HG03103 (cell line): Measurements from ENCODE around the gene UPF1.

Source experiments
- ATAC-seq: cut with Tn5 transposase; IDR thresholded peaks from one replicate; pipeline ENCODE4 v1.9.1; 2021; ENCODE audit warnings: low read depth; ENCODE audit not compliant: unreplicated experiment

The UPF1 gene

DNA sequence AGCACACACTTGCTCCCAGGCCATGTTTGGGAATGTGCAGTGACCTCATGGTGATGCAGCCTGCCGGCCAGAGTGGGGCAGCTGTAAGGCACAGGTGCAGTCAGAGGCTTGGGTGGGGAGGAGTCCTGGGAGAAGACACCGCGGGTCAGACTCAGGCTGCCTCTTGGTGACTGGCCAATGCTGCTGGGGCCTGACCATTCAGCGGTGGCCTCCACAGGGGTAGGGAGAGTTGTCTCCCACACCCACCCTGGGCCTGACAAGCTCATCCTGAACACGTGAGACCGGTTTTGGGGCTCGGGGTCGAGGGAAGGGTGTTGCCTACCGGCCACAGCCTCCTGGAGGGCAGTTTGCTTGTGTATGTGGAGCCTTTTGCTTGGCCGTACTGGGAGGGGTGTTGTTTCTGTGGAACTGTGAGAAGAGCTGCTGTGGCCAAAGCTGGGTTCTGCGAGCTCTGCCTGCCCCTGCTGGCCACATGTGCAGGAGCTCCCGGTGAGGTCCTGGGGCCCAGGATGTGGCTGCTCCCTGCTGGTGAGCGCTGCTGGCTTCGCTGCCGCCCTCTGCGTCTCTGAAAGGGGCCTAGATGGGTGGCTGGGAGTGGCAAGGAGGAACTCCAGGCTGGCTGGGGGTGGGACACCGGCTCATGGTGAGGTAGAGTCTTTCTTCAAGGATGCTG lies 22.1 kb downstream of the UPF1 start:
- no peak for ATAC-seq

DNA sequence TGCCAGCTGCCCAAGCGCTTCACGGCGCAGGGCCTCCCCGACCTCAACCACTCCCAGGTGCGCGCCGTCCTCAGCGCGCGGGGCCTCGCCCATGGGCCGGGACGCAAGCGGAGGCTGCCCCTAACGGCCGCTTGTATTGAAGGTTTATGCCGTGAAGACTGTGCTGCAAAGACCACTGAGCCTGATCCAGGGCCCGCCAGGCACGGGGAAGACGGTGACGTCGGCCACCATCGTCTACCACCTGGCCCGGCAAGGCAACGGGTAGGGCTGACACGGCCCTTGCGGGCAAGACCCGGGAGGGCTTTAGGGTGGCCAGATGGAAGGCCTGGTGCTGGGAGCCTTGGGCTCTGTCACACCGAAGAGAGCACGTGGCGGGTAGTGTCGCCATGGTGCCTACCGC lies 23.2 kb downstream of the UPF1 start:
- no peak for ATAC-seq

DNA sequence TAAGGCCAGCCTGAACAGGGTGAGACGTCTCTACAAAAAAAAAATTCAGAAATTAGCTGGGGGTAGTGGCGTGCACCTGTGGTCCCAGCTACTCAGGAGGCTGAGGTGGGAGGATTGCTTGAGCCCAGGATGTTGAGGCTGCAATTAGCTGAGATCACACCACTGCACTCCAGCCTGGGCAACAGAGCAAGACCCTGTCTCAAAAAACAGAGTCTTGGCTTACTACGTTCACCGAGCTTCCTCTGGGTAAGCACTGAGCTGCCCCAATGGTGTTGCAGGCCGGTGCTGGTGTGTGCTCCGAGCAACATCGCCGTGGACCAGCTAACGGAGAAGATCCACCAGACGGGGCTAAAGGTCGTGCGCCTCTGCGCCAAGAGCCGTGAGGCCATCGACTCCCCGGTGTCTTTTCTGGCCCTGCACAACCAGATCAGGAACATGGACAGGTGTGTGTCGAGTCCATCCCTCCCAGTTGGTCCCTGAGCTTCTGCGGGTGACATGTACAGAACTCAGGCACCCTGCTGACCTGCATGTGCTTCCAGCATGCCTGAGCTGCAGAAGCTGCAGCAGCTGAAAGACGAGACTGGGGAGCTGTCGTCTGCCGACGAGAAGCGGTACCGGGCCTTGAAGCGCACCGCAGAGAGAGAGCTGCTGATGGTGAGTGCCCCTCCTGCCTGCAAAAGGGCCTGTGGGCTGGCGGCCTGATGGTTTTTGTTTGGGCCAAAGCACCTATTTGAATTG lies 24.1 kb downstream of the UPF1 start:
- ATAC-seq, result no peak

DNA sequence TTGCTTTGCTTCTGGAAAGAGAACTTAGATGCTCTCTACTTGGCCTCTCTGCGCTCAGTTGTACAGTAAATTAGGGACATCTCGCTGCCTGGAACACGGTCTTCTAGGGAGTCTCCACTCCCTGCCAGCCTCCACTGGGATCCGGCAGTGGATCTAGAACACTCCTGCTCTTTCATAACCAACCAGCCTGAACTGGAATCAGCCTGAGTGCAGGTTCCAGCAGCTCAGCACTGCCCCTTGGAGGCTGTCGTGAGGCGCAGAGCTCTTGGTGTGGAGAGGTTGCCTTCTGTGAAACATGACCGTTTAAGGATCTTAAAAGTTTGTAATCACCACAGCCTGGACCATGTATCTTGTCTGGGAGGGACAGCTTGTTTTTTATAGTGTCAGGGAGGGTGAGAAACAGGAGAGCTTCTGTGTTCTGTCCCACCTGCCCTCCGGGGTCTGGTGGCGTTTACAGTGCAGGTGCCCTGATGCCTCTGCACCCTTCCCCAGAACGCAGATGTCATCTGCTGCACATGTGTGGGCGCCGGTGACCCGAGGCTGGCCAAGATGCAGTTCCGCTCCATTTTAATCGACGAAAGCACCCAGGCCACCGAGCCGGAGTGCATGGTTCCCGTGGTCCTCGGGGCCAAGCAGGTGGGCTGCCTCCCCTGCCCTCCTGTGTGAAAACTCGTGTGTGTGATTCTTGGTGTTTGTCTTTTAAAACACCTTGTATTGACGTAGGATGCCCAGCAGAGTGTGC lies 24.8 kb downstream of the UPF1 start:
- ATAC-seq, result no peak

DNA sequence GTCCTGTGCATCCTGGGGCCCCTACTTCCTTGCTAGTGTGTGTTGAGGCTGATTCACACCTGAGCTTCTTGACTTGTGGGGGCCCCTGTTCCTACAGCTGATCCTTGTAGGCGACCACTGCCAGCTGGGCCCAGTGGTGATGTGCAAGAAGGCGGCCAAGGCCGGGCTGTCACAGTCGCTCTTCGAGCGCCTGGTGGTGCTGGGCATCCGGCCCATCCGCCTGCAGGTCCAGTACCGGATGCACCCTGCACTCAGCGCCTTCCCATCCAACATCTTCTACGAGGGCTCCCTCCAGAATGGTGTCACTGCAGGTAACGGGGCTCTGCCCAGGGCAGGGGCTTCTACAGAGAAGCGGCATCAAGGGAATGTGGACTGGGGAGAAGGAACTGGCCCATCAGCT lies 25.5 kb downstream of the UPF1 start:
- no peak for ATAC-seq

DNA sequence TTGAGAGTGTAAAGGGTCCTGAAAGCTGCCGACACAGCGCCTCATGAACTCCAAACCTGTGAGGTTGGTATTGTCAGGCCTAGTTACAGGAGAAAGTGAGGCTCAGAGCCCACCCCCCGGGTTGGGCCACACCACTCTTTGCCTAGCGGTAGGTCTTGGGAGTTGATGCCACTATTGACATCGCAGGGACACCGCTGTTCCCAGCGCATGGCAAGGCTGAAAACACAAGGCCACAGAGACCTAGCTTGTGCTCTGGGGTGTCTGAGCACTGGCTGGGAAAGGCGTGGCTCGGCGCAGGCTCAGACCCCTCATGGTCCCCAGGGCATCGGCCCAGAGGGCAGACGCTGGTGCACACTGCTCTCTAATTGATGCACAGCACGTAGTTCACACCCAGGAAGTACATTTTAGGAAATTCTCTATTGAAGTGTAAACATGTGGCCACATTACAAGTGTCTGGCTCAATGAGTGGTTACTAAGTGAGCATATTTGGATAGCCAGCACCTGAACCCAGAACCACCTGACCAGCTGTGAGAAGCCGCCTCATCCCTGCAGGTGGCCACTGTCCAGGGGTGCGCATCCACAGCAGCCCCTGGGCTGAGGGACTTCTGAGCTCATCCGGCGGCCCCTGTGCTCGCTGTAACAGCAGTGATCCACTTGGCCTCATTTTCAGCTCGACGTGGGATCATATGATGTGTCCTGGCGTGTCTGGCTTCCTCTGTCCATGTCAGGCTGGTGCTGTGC lies 27.3 kb downstream of the UPF1 start:
- ATAC-seq, result no peak

DNA sequence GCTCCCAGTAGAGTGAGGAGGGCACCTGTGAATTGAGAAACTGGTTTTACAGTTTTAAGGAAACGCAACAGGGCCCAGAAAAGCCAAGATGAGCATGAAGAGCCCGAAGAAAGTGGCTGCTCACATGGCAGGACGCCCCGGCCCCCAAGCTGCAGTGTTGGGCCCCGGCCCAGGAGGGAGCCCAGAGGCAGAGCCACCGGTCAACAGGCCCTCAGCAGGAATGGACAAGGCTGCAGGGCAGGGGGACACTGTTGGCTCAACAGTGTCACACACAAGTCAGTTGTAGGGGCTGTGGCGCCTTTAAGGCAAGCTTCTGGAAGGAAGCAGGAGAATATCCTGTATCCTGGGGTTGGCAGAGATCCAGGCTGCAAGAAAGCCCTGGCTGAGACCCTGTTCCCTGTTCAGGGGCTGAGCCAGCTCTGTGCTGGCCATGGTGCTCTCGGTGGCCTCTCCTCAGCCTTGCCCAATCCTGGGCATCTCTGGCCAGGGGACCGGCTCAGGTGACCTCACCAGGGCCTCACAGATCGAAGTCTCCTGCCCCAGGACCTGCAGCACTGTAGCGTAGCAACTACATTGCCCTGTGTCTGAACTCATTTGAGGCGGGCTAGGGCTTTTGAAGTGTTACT lies 28.0 kb downstream of the UPF1 start:
- no peak for ATAC-seq

DNA sequence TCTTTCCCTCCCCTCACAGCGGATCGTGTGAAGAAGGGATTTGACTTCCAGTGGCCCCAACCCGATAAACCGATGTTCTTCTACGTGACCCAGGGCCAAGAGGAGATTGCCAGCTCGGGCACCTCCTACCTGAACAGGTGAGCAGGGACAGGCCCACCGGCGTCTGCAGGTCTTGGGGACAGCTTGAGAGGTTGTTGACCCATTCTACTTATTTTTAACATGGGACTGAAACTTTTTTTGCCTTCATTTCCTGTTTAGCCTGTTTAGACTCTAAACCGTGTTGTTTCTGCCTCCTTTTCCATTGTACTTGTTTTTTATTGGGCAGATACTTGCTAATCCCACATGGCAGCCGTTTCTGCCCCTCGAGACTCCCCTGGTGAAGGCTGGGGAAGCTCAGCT lies 28.5 kb downstream of the UPF1 start:
- ATAC-seq, result no peak

DNA sequence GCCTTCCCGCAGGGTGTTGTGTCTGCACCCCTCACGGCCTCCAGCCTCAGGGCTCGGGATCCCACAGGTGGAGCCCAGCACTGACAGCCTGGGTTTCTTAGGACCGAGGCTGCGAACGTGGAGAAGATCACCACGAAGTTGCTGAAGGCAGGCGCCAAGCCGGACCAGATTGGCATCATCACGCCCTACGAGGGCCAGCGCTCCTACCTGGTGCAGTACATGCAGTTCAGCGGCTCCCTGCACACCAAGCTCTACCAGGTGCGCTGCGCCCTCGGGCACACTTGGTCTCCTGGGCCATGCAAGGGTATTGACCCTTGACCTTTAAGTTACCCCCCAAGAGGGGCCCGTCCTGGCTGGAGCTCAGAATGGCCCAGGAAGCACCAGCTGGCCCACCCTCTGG lies 29.0 kb downstream of the UPF1 start:
- no peak for ATAC-seq

DNA sequence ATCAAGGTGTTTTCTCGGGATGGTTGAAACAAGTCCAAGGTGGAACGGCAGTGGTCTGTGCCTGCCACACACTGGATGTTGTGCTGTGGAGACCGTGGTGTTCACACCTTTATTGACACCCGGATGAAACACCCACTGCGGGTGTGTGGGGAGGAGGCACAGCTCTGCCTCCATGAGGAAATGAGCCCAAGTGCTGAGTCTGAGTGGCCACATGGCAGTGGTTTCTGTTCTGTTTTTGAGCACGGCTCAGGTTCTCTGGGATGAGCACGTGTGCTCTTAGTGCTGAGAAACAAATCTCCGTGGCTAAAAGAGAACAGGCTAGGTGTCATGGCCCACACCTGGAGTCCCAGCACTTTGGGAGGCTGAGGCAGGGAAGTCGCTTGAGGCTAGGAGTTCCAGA lies 29.5 kb downstream of the UPF1 start:
- no peak for ATAC-seq

DNA sequence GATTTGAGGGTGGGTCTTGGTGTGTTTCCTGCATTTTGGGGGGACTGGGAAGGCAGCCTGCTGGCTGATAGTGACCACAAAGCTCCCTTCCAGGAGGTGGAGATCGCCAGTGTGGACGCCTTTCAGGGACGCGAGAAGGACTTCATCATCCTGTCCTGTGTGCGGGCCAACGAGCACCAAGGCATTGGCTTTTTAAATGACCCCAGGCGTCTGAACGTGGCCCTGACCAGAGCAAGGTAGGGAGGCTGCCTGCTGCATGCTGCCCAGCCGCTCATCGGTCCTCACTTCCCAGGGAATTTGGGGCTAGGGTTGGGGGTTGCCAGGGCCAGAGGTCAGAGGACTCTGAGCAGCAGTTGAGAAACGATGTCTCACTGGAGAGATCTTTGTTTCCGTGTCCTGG lies 30.2 kb downstream of the UPF1 start:
- ATAC-seq, result no peak

DNA sequence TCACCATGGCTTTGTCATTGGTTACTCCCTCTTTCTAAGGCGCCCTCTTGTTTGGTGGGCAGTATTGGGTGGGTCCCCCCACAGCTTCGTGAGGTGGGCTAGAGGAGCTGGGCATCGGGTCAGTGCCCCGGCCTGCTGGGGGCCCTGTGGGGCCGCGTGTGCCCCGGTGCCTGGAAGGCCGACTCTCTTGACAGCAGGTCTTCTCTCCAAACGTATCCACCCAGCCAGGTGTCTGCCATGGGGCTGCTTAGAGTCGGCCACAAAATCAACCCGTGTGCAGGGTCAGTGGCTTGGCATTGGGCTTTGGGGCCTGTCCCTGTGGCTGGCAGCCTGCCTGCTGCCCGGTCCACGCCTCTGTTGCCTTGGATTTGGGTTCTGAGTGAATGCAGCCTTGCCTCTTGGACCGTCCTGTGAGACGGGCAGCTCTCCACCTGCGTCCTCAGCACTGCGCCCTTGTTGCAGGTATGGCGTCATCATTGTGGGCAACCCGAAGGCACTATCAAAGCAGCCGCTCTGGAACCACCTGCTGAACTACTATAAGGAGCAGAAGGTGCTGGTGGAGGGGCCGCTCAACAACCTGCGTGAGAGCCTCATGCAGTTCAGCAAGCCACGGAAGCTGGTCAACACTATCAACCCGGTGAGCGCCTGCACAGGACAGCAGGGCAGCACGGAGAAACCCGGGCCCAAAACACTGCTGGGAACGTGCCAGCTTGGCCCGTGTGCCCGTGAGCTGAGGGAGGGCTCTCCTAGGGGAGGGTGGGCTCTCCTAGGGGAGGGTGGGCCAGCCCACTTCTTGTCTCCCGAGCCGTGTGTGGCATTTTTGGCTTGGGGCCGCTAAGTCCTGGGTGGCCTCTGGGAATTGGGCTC lies 31.4 kb downstream of the UPF1 start:
- no peak for ATAC-seq

DNA sequence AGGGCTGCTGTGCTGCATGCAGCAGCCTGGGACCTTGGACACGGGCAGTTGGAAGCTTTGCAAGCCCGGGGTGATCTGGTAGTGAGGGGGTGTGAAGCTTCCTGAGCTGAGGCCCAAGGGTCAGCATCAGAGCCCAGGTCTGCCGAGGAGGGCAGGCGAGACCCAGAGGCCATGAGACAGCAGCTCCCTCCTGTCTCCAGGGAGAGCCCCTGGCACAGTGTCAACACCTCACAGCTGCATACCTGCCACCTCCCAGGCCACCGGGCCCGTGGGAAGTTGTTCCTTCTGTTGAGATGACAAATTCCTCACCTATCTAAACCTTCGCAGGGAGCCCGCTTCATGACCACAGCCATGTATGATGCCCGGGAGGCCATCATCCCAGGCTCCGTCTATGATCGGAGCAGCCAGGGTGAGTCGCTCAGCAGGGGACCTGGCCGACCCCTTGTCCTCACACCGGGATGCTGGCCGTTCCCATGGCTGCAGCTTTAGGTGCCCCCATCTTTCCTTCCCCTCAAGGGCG lies 32.1 kb downstream of the UPF1 start:
- ATAC-seq, result no peak

DNA sequence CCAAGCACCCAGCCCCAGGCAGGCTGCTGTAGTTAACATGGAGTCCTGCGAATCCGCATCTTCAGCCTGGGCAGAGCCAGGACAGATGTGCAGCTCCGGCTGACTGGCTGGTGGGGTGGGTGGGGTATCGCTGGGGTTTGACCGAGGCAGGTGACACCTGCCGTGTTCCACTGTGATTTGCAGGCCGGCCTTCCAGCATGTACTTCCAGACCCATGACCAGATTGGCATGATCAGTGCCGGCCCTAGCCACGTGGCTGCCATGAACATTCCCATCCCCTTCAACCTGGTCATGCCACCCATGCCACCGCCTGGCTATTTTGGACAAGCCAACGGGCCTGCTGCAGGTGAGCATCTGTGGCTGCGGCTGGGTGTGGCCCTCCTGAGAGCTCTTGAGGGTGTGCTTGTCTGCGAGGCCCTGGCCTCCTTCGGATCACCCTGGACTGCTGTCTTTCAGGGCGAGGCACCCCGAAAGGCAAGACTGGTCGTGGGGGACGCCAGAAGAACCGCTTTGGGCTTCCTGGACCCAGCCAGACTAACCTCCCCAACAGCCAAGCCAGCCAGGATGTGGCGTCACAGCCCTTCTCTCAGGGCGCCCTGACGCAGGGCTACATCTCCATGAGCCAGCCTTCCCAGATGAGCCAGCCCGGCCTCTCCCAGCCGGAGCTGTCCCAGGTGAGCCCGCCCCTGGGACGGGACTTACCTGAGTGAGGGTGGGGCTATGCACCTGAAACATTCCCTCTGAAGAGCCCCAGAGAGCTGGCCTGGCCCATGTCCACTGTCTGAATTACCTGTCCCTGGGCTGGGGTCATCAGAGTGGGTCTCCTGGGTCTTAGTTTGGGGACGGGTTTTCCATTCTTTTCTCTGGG lies 33.6 kb downstream of the UPF1 start:
- ATAC-seq, result no peak

DNA sequence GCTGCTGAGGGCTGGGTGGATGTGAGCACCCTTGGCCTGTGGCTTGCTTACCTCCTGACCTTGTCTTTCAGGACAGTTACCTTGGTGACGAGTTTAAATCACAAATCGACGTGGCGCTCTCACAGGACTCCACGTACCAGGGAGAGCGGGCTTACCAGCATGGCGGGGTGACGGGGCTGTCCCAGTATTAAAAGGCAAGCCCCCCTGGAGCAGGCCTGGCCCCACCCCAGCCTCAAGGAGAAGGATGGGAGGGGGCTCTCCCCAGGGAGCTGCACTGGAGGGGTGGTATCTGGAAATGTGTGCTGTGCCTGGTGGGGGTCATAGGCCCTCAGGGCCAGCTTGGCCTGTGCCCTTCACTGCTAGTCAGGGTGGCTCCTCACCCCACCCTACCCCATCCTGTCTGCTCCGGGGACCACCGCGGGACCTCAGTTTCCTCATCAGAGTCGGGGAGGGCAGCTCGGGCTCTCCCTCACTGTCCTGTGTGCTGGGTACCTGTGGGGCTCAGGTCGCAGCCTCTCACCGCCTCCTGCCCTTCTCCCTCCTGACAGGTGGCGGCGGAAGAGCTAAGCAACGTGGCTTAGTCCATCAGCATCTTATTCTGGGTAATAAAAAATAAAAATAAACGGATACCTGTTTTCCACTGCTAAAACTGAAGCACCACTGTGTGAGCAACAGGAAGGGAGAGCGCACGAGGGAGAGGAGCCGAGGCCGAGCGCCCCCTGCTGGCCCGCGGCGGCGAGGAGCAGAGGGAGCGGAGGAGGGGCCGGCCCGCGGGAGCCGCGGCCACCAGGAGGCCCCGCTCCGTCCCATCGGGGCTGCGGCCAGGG lies 34.4 kb downstream of the UPF1 start:
- no peak for ATAC-seq

DNA sequence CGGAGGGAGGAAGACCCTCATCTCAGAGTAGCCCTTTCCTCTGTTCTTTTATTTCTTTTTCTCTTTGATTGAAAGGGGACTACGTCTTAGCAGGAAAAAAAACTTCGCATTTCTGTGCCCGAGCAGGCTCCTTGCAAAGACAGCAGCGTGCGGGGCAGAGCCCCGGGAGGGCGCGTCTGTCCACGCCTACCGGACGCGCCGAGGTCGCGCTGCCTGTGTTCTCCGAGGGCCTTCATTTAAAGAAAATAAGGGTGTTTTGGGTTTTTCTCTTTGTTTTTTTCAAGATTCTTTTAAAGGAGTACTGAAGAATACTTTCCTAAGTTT lies 35.0 kb downstream of the UPF1 start:
- ATAC-seq, result no peak

DNA sequence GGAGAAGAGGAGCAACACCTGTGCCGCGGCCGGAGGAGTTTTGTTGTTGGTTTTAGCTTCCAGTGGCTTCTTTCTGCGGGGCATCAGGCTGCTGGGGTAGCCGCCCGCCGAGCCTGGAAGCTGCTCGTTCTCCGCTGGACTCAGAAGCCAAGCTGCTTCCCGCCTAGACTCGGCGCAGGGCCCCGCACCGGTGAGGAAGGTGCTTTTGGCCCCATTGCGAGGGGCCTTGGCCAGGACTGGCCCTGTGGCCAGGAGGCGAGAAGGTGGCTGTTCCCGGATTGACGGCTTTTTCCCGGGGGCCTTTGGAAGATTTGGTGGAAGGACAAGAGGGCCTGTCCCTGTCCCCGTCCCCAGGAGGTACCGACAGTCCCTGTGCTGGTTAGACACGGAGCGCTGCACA lies 35.4 kb downstream of the UPF1 start:
- no peak for ATAC-seq

DNA sequence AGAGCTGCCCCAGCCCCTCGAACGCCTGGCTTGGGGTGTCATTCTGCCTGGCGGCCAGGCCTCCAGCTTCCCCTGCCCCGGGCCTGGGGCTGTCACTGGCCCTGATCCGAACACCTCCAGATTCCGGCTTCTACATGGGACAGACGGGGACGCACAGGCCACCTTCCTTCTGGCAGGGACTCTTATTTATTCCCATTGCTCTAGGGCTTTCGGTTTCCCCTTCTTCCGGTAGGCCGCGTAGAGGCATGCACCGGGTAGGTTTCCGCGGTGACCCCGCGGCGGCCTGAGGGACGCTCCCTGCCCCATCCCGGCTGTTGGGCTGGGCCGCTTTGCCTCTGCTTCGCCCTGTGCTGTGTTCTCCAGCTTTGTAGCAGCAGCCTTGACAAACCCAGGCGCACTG lies 36.0 kb downstream of the UPF1 start:
- ATAC-seq, result no peak
